ENCODE measurements around the gene SLC4A11.
"Not testable (repeated sequence)": the region's sequence is repeated elsewhere in the genome, so short reads cannot be mapped to it uniquely, and the experiment has no call there.

SLC4A11 gene

GRCh38 chr20:3203315-3204123, 35.5 kb downstream of the SLC4A11 start:
- peak; percentile 60 for DNase-seq (ENCODE audit: low spot score)

GRCh38 chr20:3202965-3203314, 36.0 kb downstream of the SLC4A11 start:
- DNase-seq (ENCODE audit: low spot score) = no peak

GRCh38 chr20:3199976-3200755, 38.8 kb downstream of the SLC4A11 start:
- no peak for DNase-seq (ENCODE audit: low spot score)

- DNase-seq (ENCODE audit: low spot score) = no peak
Observed at GRCh38 chr20:3199206-3199605, 39.8 kb downstream of the SLC4A11 start.

GRCh38 chr20:3195590-3196237, 43.3 kb downstream of the SLC4A11 start:
- DNase-seq (ENCODE audit: low spot score) = no peak

GRCh38 chr20:3194617-3195280, 44.2 kb downstream of the SLC4A11 start:
- no peak for DNase-seq (ENCODE audit: low spot score)

GRCh38 chr20:3193806-3194616, 45.0 kb downstream of the SLC4A11 start:
- DNase-seq (ENCODE audit: low spot score) = no peak

- DNase-seq (ENCODE audit: low spot score) = no peak
Observed at GRCh38 chr20:3192226-3193015, 46.6 kb downstream of the SLC4A11 start.

- DNase-seq (ENCODE audit: low spot score) = no peak
Observed at GRCh38 chr20:3190681-3191111, 48.3 kb downstream of the SLC4A11 start.

GRCh38 chr20:3189561-3190131, 49.3 kb downstream of the SLC4A11 start:
- no peak for DNase-seq (ENCODE audit: low spot score)

- no peak for DNase-seq (ENCODE audit: low spot score)
Observed at GRCh38 chr20:3188823-3189413, 50.1 kb downstream of the SLC4A11 start.

- DNase-seq (ENCODE audit: low spot score) = not testable (repeated sequence)
Observed at GRCh38 chr20:3187861-3188260, 51.1 kb downstream of the SLC4A11 start.

- no peak for DNase-seq (ENCODE audit: low spot score)
Observed at GRCh38 chr20:3183896-3184612, 54.9 kb downstream of the SLC4A11 start.

- not testable (repeated sequence) for DNase-seq (ENCODE audit: low spot score)
Observed at GRCh38 chr20:3182429-3182828, 56.6 kb downstream of the SLC4A11 start.

GRCh38 chr20:3181270-3181669, 57.7 kb downstream of the SLC4A11 start:
- DNase-seq (ENCODE audit: low spot score) = no peak

GRCh38 chr20:3180319-3180718, 58.7 kb downstream of the SLC4A11 start:
- DNase-seq (ENCODE audit: low spot score) = no peak

GRCh38 chr20:3177746-3178485, 61.1 kb downstream of the SLC4A11 start:
- no peak for DNase-seq (ENCODE audit: low spot score)
